Measurements from ENCODE around the gene SUV39H1. TPM values are rescaled to one million over a fixed set of nuclear protein-coding genes. Genes with fewer than 3 reads are reported as not detected.

SUV39H1 gene
- total RNA-seq, 1 donor, result 2.5 TPM

DNA sequence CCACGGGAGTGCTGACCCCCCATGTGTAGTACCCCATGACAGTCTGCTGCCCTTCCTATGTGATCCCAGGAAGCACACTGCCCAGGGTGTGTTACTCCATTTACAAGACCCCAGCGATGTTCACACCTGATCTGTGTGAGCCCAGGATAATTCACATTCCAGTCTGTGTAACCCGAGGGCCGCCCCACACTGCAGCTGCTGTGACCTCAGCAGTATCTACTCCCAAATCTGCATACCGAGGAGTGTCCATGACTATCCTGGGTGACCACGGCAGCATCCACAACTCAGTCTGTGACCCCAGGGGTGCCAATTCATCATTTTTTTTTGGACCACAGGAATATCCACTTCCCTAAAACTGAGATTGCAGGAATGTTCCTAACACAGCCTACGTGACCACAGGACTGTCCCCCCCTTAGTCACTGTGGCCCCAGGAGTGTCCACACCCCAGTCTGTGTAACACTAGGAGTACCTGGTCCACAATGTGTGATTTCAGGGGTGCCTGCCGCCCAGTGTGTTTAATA, 57.2 kb downstream of the SUV39H1 start:
- H3K4me3 ChIP-seq (ENCODE audit: insufficient read depth, low read length), result no peak overlapping the region
- H3K4me1 ChIP-seq (ENCODE audit: insufficient read depth, low read length), result no peaks in the 10 kb centered on the region
- no peaks in the 10 kb centered on the region for H3K79me2 ChIP-seq (ENCODE audit: insufficient read depth, low read length)
- H4K20me1 ChIP-seq (ENCODE audit: insufficient read depth, low read length), result no peaks in the 10 kb centered on the region
- no peak for DNase-seq (ENCODE audit: insufficient read length, low spot score, missing footprints)
- H3K36me3 ChIP-seq (ENCODE audit: insufficient read depth, low read length), result no peaks in the 10 kb centered on the region
- TF ChIP-seq, protein P1, sequence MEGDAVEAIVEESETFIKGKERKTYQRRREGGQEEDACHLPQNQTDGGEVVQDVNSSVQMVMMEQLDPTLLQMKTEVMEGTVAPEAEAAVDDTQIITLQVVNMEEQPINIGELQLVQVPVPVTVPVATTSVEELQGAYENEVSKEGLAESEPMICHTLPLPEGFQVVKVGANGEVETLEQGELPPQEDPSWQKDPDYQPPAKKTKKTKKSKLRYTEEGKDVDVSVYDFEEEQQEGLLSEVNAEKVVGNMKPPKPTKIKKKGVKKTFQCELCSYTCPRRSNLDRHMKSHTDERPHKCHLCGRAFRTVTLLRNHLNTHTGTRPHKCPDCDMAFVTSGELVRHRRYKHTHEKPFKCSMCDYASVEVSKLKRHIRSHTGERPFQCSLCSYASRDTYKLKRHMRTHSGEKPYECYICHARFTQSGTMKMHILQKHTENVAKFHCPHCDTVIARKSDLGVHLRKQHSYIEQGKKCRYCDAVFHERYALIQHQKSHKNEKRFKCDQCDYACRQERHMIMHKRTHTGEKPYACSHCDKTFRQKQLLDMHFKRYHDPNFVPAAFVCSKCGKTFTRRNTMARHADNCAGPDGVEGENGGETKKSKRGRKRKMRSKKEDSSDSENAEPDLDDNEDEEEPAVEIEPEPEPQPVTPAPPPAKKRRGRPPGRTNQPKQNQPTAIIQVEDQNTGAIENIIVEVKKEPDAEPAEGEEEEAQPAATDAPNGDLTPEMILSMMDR (IDR thresholded peaks at IDR 0.05; ENCODE audit: extremely low read depth, low read depth, low read length), result no peak
- no peaks in the 10 kb centered on the region for H3K9me3 ChIP-seq (ENCODE audit: low read depth, low read length)
- no peak overlapping the region for H2AFZ ChIP-seq (ENCODE audit: low read length)
- H3K27me3 ChIP-seq (ENCODE audit: insufficient read depth, low read length), result no peaks in the 10 kb centered on the region
- H3K4me2 ChIP-seq (ENCODE audit: insufficient read depth, low read length), result no peak overlapping the region
- no peak overlapping the region for H3K27ac ChIP-seq (ENCODE audit: low read depth, low read length)

DNA sequence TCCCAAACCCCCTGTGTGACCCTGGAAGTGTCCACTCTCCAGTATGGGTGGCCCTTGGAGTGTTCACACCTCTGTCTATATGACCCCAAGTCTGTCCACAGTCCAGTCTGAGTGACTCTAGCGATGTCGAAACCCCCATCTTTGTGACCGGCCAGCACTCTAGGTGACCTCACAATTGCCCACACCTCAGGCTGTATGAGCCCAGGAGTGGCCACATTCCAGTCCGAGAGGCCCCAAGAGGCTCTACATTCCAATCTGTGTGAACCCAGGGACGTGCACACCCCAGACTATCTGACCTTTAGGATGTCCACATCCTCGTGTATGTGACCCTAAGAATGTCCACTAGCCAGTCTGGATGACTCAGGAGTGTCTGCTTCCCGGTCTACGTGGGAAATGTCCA, 57.7 kb downstream of the SUV39H1 start:
- TF ChIP-seq, protein P1 (IDR thresholded peaks at IDR 0.05; ENCODE audit: extremely low read depth, low read depth, low read length), result no peak
- no peaks in the 10 kb centered on the region for H3K79me2 ChIP-seq (ENCODE audit: insufficient read depth, low read length)
- no peaks in the 10 kb centered on the region for H3K27me3 ChIP-seq (ENCODE audit: insufficient read depth, low read length)
- no peaks in the 10 kb centered on the region for H3K36me3 ChIP-seq (ENCODE audit: insufficient read depth, low read length)
- H3K4me2 ChIP-seq (ENCODE audit: insufficient read depth, low read length), result no peak overlapping the region
- no peak overlapping the region for H3K27ac ChIP-seq (ENCODE audit: low read depth, low read length)
- no peaks in the 10 kb centered on the region for H3K4me1 ChIP-seq (ENCODE audit: insufficient read depth, low read length)
- H4K20me1 ChIP-seq (ENCODE audit: insufficient read depth, low read length), result no peaks in the 10 kb centered on the region
- no peak for DNase-seq (ENCODE audit: insufficient read length, low spot score, missing footprints)
- no peaks in the 10 kb centered on the region for H3K9me3 ChIP-seq (ENCODE audit: low read depth, low read length)
- H2AFZ ChIP-seq (ENCODE audit: low read length), result no peak overlapping the region
- H3K4me3 ChIP-seq (ENCODE audit: insufficient read depth, low read length), result no peak overlapping the region

Small RNA genes within 50 kb of the gene (small RNA-seq; reads per million reads assigned to genes)
- gene RNU6-1056P, result not detected

Other genes with a start within 250 kb of the SUV39H1 start
- 48.9 and 52.8 TPM in 2 replicates for gene SLC38A5, start 226.5 kb upstream of the SUV39H1 start, total RNA-seq
- gene FTSJ1, start 220.5 kb upstream of the SUV39H1 start, total RNA-seq, result 67.3 and 67.5 TPM in 2 replicates
- gene PORCN, start 187.7 kb upstream of the SUV39H1 start, total RNA-seq, result 12.4 and 13.8 TPM in 2 replicates
- gene EBP, start 174.9 kb upstream of the SUV39H1 start, total RNA-seq, result 45.6 and 64.8 TPM in 2 replicates
- gene TBC1D25, start 157.0 kb upstream of the SUV39H1 start, total RNA-seq, result 8.8 and 10.1 TPM in 2 replicates
- 441 and 527 TPM in 2 replicates for gene RBM3, start 122.2 kb upstream of the SUV39H1 start, total RNA-seq
- gene WDR13, start 99.2 kb upstream of the SUV39H1 start, total RNA-seq, result 78.1 and 88.7 TPM in 2 replicates
- gene WAS, start 12.9 kb upstream of the SUV39H1 start, total RNA-seq, result 0.36 TPM in 1 of 2 replicates, not detected in the other
- gene GLOD5, start 65.0 kb downstream of the SUV39H1 start, total RNA-seq, result not detected in 2 replicates
- not detected in 2 replicates for gene GATA1, start 89.9 kb downstream of the SUV39H1 start, total RNA-seq
- 30.1 and 30.4 TPM in 2 replicates for gene HDAC6, start 105.3 kb downstream of the SUV39H1 start, total RNA-seq
- gene ERAS, start 129.8 kb downstream of the SUV39H1 start, total RNA-seq, result not detected in 2 replicates
- not detected in 2 replicates for gene PCSK1N, start 138.9 kb downstream of the SUV39H1 start, total RNA-seq
- gene TIMM17B, start 201.0 kb downstream of the SUV39H1 start, total RNA-seq, result 20.6 and 24.2 TPM in 2 replicates
- 32.9 and 33.6 TPM in 2 replicates for gene PQBP1, start 201.2 kb downstream of the SUV39H1 start, total RNA-seq
- 15.3 and 15.6 TPM in 2 replicates for gene SLC35A2, start 214.9 kb downstream of the SUV39H1 start, total RNA-seq
- 4.3 and 4.7 TPM in 2 replicates for gene PIM2, start 222.3 kb downstream of the SUV39H1 start, total RNA-seq